Activated naive CD4-positive, alpha-beta T cell treated with anti-CD3 and anti-CD28 coated beads, Interleukin-2, amount 50 U/mL, for 24 hours (primary cell): ENCODE data around the gene GALNT7.
"Not testable (repeated sequence)": the region's sequence is repeated elsewhere in the genome, so short reads cannot be mapped to it uniquely, and the experiment has no call there.

ENCODE experiments used
- H3K27ac Mint-ChIP-seq: one replicate; pipeline ENCODE4 v1.8.0; 2021; ENCODE audit warnings: mild to moderate bottlenecking, mixed read lengths
- H3K27me3 Mint-ChIP-seq: one replicate; pipeline ENCODE4 v1.8.0; 2021; ENCODE audit warnings: mixed read lengths
- H3K36me3 Mint-ChIP-seq: one replicate; pipeline ENCODE4 v1.8.0; 2021; ENCODE audit warnings: mixed read lengths
- H3K4me1 Mint-ChIP-seq: one replicate; pipeline ENCODE4 v1.8.0; 2021; ENCODE audit warnings: mixed read lengths
- H3K4me3 Mint-ChIP-seq: one replicate; pipeline ENCODE4 v1.8.0; 2021; ENCODE audit warnings: mild to moderate bottlenecking, mixed read lengths
- H3K9me3 Mint-ChIP-seq: one replicate; pipeline ENCODE4 v1.8.0; 2021; ENCODE audit warnings: mixed read lengths

GALNT7 gene

GRCh38 chr4:173177232-173177631 is 8.6 kb downstream of the GALNT7 start:
- Mint-ChIP-seq H3K36me3 (peaks cover 2% of the 10 kb centered on the region), H3K4me3 (no peak overlapping the region), H3K27me3 (no peaks in the 10 kb centered on the region)

GRCh38 chr4:173178144-173178543 is 9.5 kb downstream of the GALNT7 start:
- H3K27ac Mint-ChIP-seq, result no peak overlapping the region

More at GRCh38 chr4:173177232-173177631, 8.6 kb downstream of the GALNT7 start:
- H3K27ac Mint-ChIP-seq, result no peak overlapping the region
- H3K9me3 Mint-ChIP-seq, result no peaks in the 10 kb centered on the region
- H3K4me1 Mint-ChIP-seq, result peaks cover 56% of the 10 kb centered on the region

GRCh38 chr4:173181848-173182247 is 13.2 kb downstream of the GALNT7 start:
- H3K9me3 Mint-ChIP-seq, result no peaks in the 10 kb centered on the region
- H3K27me3 Mint-ChIP-seq, result no peaks in the 10 kb centered on the region
- peaks cover 2% of the 10 kb centered on the region for H3K36me3 Mint-ChIP-seq
- peaks cover 42% of the 10 kb centered on the region for H3K4me1 Mint-ChIP-seq
- H3K27ac Mint-ChIP-seq, result no peak overlapping the region
- no peak overlapping the region for H3K4me3 Mint-ChIP-seq

More at GRCh38 chr4:173178144-173178543, 9.5 kb downstream of the GALNT7 start:
- Mint-ChIP-seq H3K36me3 (peaks cover 2% of the 10 kb centered on the region), H3K4me3 (no peak overlapping the region), H3K4me1 (peaks cover 55% of the 10 kb centered on the region), H3K9me3 (no peaks in the 10 kb centered on the region), H3K27me3 (no peaks in the 10 kb centered on the region)

- Mint-ChIP-seq H3K27ac (no peak overlapping the region), H3K27me3 (no peaks in the 10 kb centered on the region), H3K36me3 (no peaks in the 10 kb centered on the region), H3K4me3 (no peak overlapping the region), H3K4me1 (peaks cover 36% of the 10 kb centered on the region), H3K9me3 (no peaks in the 10 kb centered on the region)
Measured at GRCh38 chr4:173182403-173182802, 13.8 kb downstream of the GALNT7 start.

- peaks cover 35% of the 10 kb centered on the region for H3K4me1 Mint-ChIP-seq
- not testable (repeated sequence) for H3K9me3 Mint-ChIP-seq, H3K27ac Mint-ChIP-seq, H3K36me3 Mint-ChIP-seq, H3K27me3 Mint-ChIP-seq, H3K4me3 Mint-ChIP-seq
Measured at GRCh38 chr4:173183659-173184247, 15.1 kb downstream of the GALNT7 start.

- no peak overlapping the region for H3K4me3 Mint-ChIP-seq
- H3K9me3 Mint-ChIP-seq, result no peaks in the 10 kb centered on the region
- no peaks in the 10 kb centered on the region for H3K27me3 Mint-ChIP-seq
- no peak overlapping the region for H3K27ac Mint-ChIP-seq
- H3K4me1 Mint-ChIP-seq, result peaks cover 50% of the 10 kb centered on the region
- H3K36me3 Mint-ChIP-seq, result peaks cover 5% of the 10 kb centered on the region
Measured at GRCh38 chr4:173185847-173186510, 17.4 kb downstream of the GALNT7 start.

- no peaks in the 10 kb centered on the region for H3K27me3 Mint-ChIP-seq
- peaks cover 58% of the 10 kb centered on the region for H3K4me1 Mint-ChIP-seq
- no peak overlapping the region for H3K27ac Mint-ChIP-seq
- H3K36me3 Mint-ChIP-seq, result peaks cover 5% of the 10 kb centered on the region
- H3K4me3 Mint-ChIP-seq, result no peak overlapping the region
- H3K9me3 Mint-ChIP-seq, result no peaks in the 10 kb centered on the region
Measured at GRCh38 chr4:173187732-173188131, 19.1 kb downstream of the GALNT7 start.

- Mint-ChIP-seq H3K9me3 (no peaks in the 10 kb centered on the region), H3K4me1 (peaks cover 63% of the 10 kb centered on the region), H3K36me3 (peaks cover 5% of the 10 kb centered on the region), H3K27me3 (no peaks in the 10 kb centered on the region), H3K27ac (no peak overlapping the region), H3K4me3 (no peak overlapping the region)
Measured at GRCh38 chr4:173188648-173189047, 20.0 kb downstream of the GALNT7 start.

GRCh38 chr4:173189117-173189693 is 20.6 kb downstream of the GALNT7 start:
- Mint-ChIP-seq H3K27ac (no peak overlapping the region), H3K27me3 (no peaks in the 10 kb centered on the region), H3K4me3 (no peak overlapping the region), H3K4me1 (peaks cover 65% of the 10 kb centered on the region), H3K36me3 (peaks cover 5% of the 10 kb centered on the region), H3K9me3 (no peaks in the 10 kb centered on the region)

- H3K36me3 Mint-ChIP-seq, result peaks cover 10% of the 10 kb centered on the region
- H3K9me3 Mint-ChIP-seq, result no peaks in the 10 kb centered on the region
Measured at GRCh38 chr4:173191623-173192041, 23.0 kb downstream of the GALNT7 start.

GRCh38 chr4:173192375-173193162 is 24.0 kb downstream of the GALNT7 start:
- no peaks in the 10 kb centered on the region for H3K27me3 Mint-ChIP-seq
- H3K9me3 Mint-ChIP-seq, result no peaks in the 10 kb centered on the region
- H3K27ac Mint-ChIP-seq, result no peak overlapping the region
- peaks cover 59% of the 10 kb centered on the region for H3K4me1 Mint-ChIP-seq
- no peak overlapping the region for H3K4me3 Mint-ChIP-seq
- peaks cover 12% of the 10 kb centered on the region for H3K36me3 Mint-ChIP-seq

More at GRCh38 chr4:173191623-173192041, 23.0 kb downstream of the GALNT7 start:
- H3K27me3 Mint-ChIP-seq, result no peaks in the 10 kb centered on the region
- no peak overlapping the region for H3K27ac Mint-ChIP-seq
- H3K4me3 Mint-ChIP-seq, result no peak overlapping the region
- H3K4me1 Mint-ChIP-seq, result peaks cover 57% of the 10 kb centered on the region

GRCh38 chr4:173194157-173194556 is 25.5 kb downstream of the GALNT7 start:
- H3K27ac Mint-ChIP-seq, result no peak overlapping the region
- H3K36me3 Mint-ChIP-seq, result peaks cover 11% of the 10 kb centered on the region
- no peak overlapping the region for H3K4me3 Mint-ChIP-seq
- no peaks in the 10 kb centered on the region for H3K27me3 Mint-ChIP-seq
- H3K9me3 Mint-ChIP-seq, result no peaks in the 10 kb centered on the region
- H3K4me1 Mint-ChIP-seq, result peaks cover 62% of the 10 kb centered on the region

- peaks cover 9% of the 10 kb centered on the region for H3K36me3 Mint-ChIP-seq
- peaks cover 54% of the 10 kb centered on the region for H3K4me1 Mint-ChIP-seq
- no peaks in the 10 kb centered on the region for H3K9me3 Mint-ChIP-seq
- H3K27me3 Mint-ChIP-seq, result no peaks in the 10 kb centered on the region
- H3K27ac Mint-ChIP-seq, result no peak overlapping the region
- no peak overlapping the region for H3K4me3 Mint-ChIP-seq
Measured at GRCh38 chr4:173195109-173195508, 26.5 kb downstream of the GALNT7 start.

- H3K27ac Mint-ChIP-seq, result no peak overlapping the region
Measured at GRCh38 chr4:173199553-173199952, 30.9 kb downstream of the GALNT7 start.

GRCh38 chr4:173200103-173200884 is 31.7 kb downstream of the GALNT7 start:
- Mint-ChIP-seq H3K36me3 (peaks cover 19% of the 10 kb centered on the region), H3K4me1 (peaks cover 23% of the 10 kb centered on the region), H3K9me3 (peaks cover 10% of the 10 kb centered on the region), H3K27me3 (no peaks in the 10 kb centered on the region), H3K4me3 (no peak overlapping the region), H3K27ac (no peak overlapping the region)

More at GRCh38 chr4:173199553-173199952, 30.9 kb downstream of the GALNT7 start:
- Mint-ChIP-seq H3K36me3 (peaks cover 16% of the 10 kb centered on the region), H3K4me1 (peaks cover 26% of the 10 kb centered on the region), H3K9me3 (peaks cover 7% of the 10 kb centered on the region), H3K27me3 (no peaks in the 10 kb centered on the region), H3K4me3 (no peak overlapping the region)
